HUES64 (cell line): Measurements from ENCODE around the gene TGFB2. TPM values are rescaled to one million over a fixed set of nuclear protein-coding genes. Genes with fewer than 3 reads are reported as not detected.

ENCODE experiments used
- H3K27ac ChIP-seq: 2 replicates; pipeline ENCODE4 v1.7.0; 2013; ENCODE audit warnings: low read depth, low read length, inconsistent platforms
- H3K27me3 ChIP-seq: 2 replicates; pipeline ENCODE4 v1.6.1; 2013; ENCODE audit warnings: mild to moderate bottlenecking, low read length; ENCODE audit not compliant: insufficient read depth
- H3K36me3 ChIP-seq: 2 replicates; pipeline ENCODE4 v1.6.1; 2013; ENCODE audit warnings: mild to moderate bottlenecking, low read length; ENCODE audit not compliant: insufficient read depth
- H3K4me1 ChIP-seq: 2 replicates; pipeline ENCODE4 v1.6.1; 2013; ENCODE audit warnings: mild to moderate bottlenecking, low read length, moderate library complexity; ENCODE audit not compliant: insufficient read depth
- H3K4me3 ChIP-seq: 2 replicates; pipeline ENCODE4 v1.5.1; 2013; ENCODE audit warnings: mild to moderate bottlenecking, low read length, moderate library complexity
- H3K9ac ChIP-seq: 2 replicates; pipeline ENCODE4 v1.6.1; 2013; ENCODE audit warnings: mild to moderate bottlenecking, low read depth, low read length
- H3K9me3 ChIP-seq: 2 replicates; pipeline ENCODE4 v1.6.1; 2013; ENCODE audit warnings: low read depth, low read length; ENCODE audit not compliant: insufficient read depth
- WGBS: fragments of 150-250, 120-280 bp; methylation state at CpG from one replicate; pipeline ENCODE4 v1.1.7; 2013; ENCODE audit warnings: missing lambda C conversion rate; 5-methylcytosine and 5-hydroxymethylcytosine counted together
- polyA plus RNA-seq, 2 experiments: library from polyadenylated mRNA; stranded (reverse); fragments of 50-300 nt; gene quantifications; one replicate each; pipeline ENCODE4 v1.2.3, GENCODE V29; 2013

The TGFB2 gene
- polyA plus RNA-seq (2013, experiment 1 of 2) = 1.1 TPM
- polyA plus RNA-seq (2013, experiment 2 of 2) = 3.7 TPM

- Histone ChIP-seq H3K27ac (no peak within 1 kb of the TSS), H3K9me3 (no peaks in the 10 kb centered on the region), H3K27me3 (peaks cover 39% of the 10 kb centered on the region), H3K9ac (peak within 1 kb of the TSS; percentile 63), H3K4me1 (peaks cover 6% of the 10 kb centered on the region), H3K4me3 (peak within 1 kb of the TSS; percentile 64), H3K36me3 (no peaks in the 10 kb centered on the region)
- 8% methylated on average over 22 of the region's 22 CpGs for WGBS
Measured at GRCh38 chr1:218344814-218345672, at the start of gene TGFB2. Gene TGFB2 (plus strand): TSS chr1:218345336. CDS start chr1:218346702, 1,366 bp downstream.

DNA sequence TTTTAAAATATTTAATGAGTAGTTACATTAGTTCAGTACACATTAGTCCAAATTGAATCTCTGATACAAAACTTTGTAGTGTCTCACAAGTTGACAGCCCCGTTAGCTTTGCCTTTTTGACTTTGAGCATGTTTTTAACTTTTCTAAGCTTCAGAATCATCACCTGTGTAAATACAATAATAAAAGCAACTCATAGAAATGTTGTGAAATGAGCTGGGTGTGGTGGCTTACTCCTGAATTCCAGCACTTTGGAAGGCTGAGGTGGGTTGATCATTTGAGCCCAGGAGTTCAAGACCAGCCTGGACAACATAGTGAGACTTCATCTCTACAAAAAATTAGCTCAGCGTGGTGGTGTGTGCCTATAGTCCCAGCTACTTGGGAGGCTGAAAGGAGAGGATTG is 49.0 kb upstream of the TGFB2 start:
- Histone ChIP-seq H3K27ac (no peak overlapping the region), H3K9ac (no peak overlapping the region), H3K4me1 (peaks cover 69% of the 10 kb centered on the region), H3K27me3 (no peaks in the 10 kb centered on the region), H3K9me3 (no peaks in the 10 kb centered on the region), H3K36me3 (peaks cover 12% of the 10 kb centered on the region), H3K4me3 (no peak overlapping the region)
- 98% methylated on average over 2 of the region's 2 CpGs for WGBS

- no peaks in the 10 kb centered on the region for H3K27me3 ChIP-seq
- H3K9ac ChIP-seq = no peak overlapping the region
- H3K9me3 ChIP-seq = no peaks in the 10 kb centered on the region
- peaks cover 16% of the 10 kb centered on the region for H3K36me3 ChIP-seq
- WGBS = no CpG with 5 or more reads among the region's 2 CpGs
- no peak overlapping the region for H3K4me3 ChIP-seq
- peaks cover 82% of the 10 kb centered on the region for H3K4me1 ChIP-seq
- peak overlapping the region; percentile 66 for H3K27ac ChIP-seq
Measured at GRCh38 chr1:218297461-218297860, 47.7 kb upstream of the TGFB2 start.

DNA sequence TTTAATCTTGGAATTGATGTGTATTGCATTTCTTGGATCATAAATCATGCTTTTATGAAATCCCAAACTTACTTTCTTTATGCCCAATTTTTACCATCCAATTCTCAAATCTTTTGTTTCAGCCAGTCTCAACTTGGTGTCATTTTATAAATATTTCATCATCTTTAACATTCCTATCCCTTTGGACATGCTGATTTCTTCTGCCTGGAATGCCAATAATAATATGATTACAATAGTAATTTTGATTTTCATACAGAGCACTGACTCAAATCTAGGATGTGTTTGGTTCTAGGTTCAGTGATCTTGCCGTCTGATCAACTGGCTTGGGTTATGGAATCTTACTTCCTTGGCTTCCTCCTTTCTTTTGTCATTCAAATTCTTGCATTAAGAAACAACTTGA is 47.3 kb upstream of the TGFB2 start:
- Histone ChIP-seq H3K4me1 (peaks cover 86% of the 10 kb centered on the region), H3K36me3 (peaks cover 20% of the 10 kb centered on the region), H3K27ac (peak overlapping the region; percentile 66), H3K4me3 (no peak overlapping the region), H3K9me3 (no peaks in the 10 kb centered on the region), H3K9ac (no peak overlapping the region), H3K27me3 (no peaks in the 10 kb centered on the region)
- WGBS = 100% methylated on average over 1 of the region's 1 CpG

DNA sequence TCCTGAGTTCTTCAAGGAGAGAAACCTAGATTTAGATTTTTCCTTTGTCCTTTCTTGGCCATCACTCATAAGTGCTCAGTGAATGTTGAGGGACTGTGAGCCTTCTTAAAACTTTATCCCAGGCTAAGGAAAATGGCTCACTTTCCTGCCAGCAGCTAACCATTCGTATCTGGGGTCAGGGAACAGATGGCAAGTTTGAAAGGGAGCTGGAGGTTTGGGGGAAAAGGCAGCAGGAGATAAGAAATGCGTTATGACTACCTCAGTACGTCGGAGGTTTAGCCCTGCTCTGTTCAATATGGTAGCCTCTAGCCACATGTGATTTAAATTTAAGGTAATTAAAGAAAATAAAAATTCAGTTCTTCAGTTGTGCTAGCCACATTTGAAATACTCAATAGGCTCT is 46.7 kb upstream of the TGFB2 start:
- Histone ChIP-seq H3K27ac (peak overlapping the region; percentile 66), H3K9ac (no peak overlapping the region), H3K4me1 (peaks cover 91% of the 10 kb centered on the region), H3K27me3 (no peaks in the 10 kb centered on the region), H3K36me3 (peaks cover 25% of the 10 kb centered on the region), H3K4me3 (no peak overlapping the region), H3K9me3 (no peaks in the 10 kb centered on the region)
- WGBS = 63% methylated on average over 4 of the region's 4 CpGs

- 62% methylated on average over 2 of the region's 2 CpGs for whole genome bisulfite sequencing
- peak overlapping the region; percentile 91 for H3K27ac ChIP-seq
- no peaks in the 10 kb centered on the region for H3K9me3 ChIP-seq
- peaks cover 24% of the 10 kb centered on the region for H3K36me3 ChIP-seq
- H3K9ac ChIP-seq = no peak overlapping the region
- H3K4me3 ChIP-seq = no peak overlapping the region
- H3K4me1 ChIP-seq = peaks cover 99% of the 10 kb centered on the region
- H3K27me3 ChIP-seq = no peaks in the 10 kb centered on the region
Measured at GRCh38 chr1:218299416-218299815, 45.7 kb upstream of the TGFB2 start.

DNA sequence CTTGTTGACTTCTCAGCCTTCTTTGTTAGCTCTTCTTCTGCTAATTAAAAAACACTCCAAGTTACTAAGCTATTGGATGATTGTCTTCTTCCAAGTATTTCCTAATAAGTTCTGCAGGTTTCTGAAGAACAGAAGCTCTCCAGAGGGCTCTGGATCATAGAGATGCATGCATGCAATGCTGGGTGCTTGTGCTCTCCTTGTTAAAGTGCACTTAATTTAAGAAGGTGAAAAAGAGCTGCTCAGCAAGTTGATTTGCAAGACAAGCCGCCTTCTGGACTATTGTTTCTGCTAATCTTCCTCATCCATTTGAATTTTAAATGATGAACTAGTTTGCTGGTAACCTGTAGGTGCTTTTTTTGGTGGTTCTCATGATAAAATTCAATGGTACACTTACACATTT is 43.9 kb upstream of the TGFB2 start:
- Histone ChIP-seq H3K4me3 (peak overlapping the region; percentile 31; the same call in 1 of the 2 replicates), H3K9ac (no peak overlapping the region), H3K4me1 (peaks cover 90% of the 10 kb centered on the region), H3K9me3 (no peaks in the 10 kb centered on the region), H3K27ac (peak overlapping the region; percentile 91), H3K36me3 (peaks cover 32% of the 10 kb centered on the region), H3K27me3 (no peaks in the 10 kb centered on the region)
- 22% methylated on average over 1 of the region's 1 CpG for WGBS

- H3K9ac ChIP-seq = no peak overlapping the region; the same call in 1 of the 2 replicates
- no peaks in the 10 kb centered on the region for H3K27me3 ChIP-seq
- peaks cover 80% of the 10 kb centered on the region for H3K4me1 ChIP-seq
- 91% methylated on average over 3 of the region's 3 CpGs for WGBS
- H3K36me3 ChIP-seq = peaks cover 42% of the 10 kb centered on the region
- H3K27ac ChIP-seq = peak overlapping the region; percentile 91; the same call in 1 of the 2 replicates
- H3K9me3 ChIP-seq = no peaks in the 10 kb centered on the region
- no peak overlapping the region for H3K4me3 ChIP-seq
Measured at GRCh38 chr1:218302155-218302554, 43.0 kb upstream of the TGFB2 start.

GRCh38 chr1:218303176-218303879 is 41.8 kb upstream of the TGFB2 start:
- no peak overlapping the region for H3K9ac ChIP-seq
- no peak overlapping the region for H3K27ac ChIP-seq
- peaks cover 53% of the 10 kb centered on the region for H3K36me3 ChIP-seq
- H3K9me3 ChIP-seq = no peaks in the 10 kb centered on the region
- no peak overlapping the region for H3K4me3 ChIP-seq
- peaks cover 69% of the 10 kb centered on the region for H3K4me1 ChIP-seq
- no peaks in the 10 kb centered on the region for H3K27me3 ChIP-seq

GRCh38 chr1:218304281-218305039 is 40.7 kb upstream of the TGFB2 start:
- Histone ChIP-seq H3K9me3 (no peaks in the 10 kb centered on the region), H3K4me1 (peaks cover 57% of the 10 kb centered on the region), H3K4me3 (no peak overlapping the region), H3K9ac (no peak overlapping the region), H3K27ac (no peak overlapping the region), H3K27me3 (no peaks in the 10 kb centered on the region), H3K36me3 (peaks cover 62% of the 10 kb centered on the region)
- WGBS = 83% methylated on average over 8 of the region's 8 CpGs
